Prostate gland (tissue), 2 donors: ENCODE results near the gene GPR61. TPM values are rescaled to one million over a fixed set of nuclear protein-coding genes. Genes with fewer than 3 reads are reported as not detected.
A peak's percentile ranks its signal among the peaks of the same experiment; 100 is the strongest.

Experiments
- DNase-seq: peaks from one replicate; pipeline ENCODE4 v3.0.0-alpha.2; 2019; ENCODE audit warnings: low spot score
- H3K27ac ChIP-seq, 2 donors: fragments of 200-600 bp; sonication (generic); 2 replicates each; pipeline ENCODE4 v1.5.1; 2017 to 2019
- H3K27me3 ChIP-seq: fragments of 200-600 bp; sonication (generic); replicated peaks from 2 replicates; pipeline ENCODE4 v1.5.1; 2019; ENCODE audit not compliant: insufficient read depth
- H3K36me3 ChIP-seq, 2 donors: fragments of 200-600 bp; sonication (generic); 1 replicate in 1 of 2; 2 replicates in 1 of 2; pipeline versions ENCODE4 v1.5.1 to v1.8.1; 2017 to 2019
- H3K4me1 ChIP-seq: fragments of 200-600 bp; sonication (generic); replicated peaks from 2 replicates; pipeline ENCODE4 v1.5.1; 2019
- H3K4me3 ChIP-seq, 2 donors: fragments of 200-600 bp; sonication (generic); 2 replicates each; pipeline ENCODE4 v1.5.1; 2017 to 2019
- H3K9me3 ChIP-seq: fragments of 200-600 bp; sonication (generic); 2 replicates; pipeline ENCODE4 v1.5.1; 2017
- CTCF ChIP-seq, 4 experiments: fragments of 200-600 bp in 2 of 4; fragments of 450-650 bp in 2 of 4; sonication (generic) in 2 of 4; IDR thresholded peaks; 1 replicate in 3 of 4; 2 replicates in 1 of 4; pipeline ENCODE4 v1.5.1; 2016 to 2019; ENCODE audit warnings: antibody characterized with exemption in 4 of 4, mild to moderate bottlenecking in 2 of 4, moderate library complexity in 2 of 4
- POLR2A ChIP-seq: fragments of 450-650 bp; IDR thresholded peaks from one replicate; pipeline ENCODE4 v1.6.1; 2016; ENCODE audit warnings: antibody characterized with exemption, mild to moderate bottlenecking
- POLR2AphosphoS5 ChIP-seq: sonication (generic); formaldehyde crosslinking; IDR thresholded peaks from one replicate; pipeline ENCODE4 v1.6.1; 2017; ENCODE audit warnings: antibody characterized with exemption
- WGBS: methylation state at CpG from one replicate; pipeline ENCODE4 v1.1.5; 2018; 5-methylcytosine and 5-hydroxymethylcytosine counted together
- intact Hi-C: fragments of 100-400 bp; cut with DNase I; formaldehyde crosslinking; loops from one replicate; pipeline ENCODE4 v1.14.2; 2022
- total RNA-seq, 2 donors: library from RNA; depleted of rRNA; stranded (reverse); fragments of >200 nt; gene quantifications; one replicate each; pipeline ENCODE4 v1.1.0, GENCODE V29; 2016

Gene GPR61
- total RNA-seq, 2 donors from 2014 or later = 1.2 TPM; not detected in 1

GRCh38 chr1:109502364-109502851 is 37.3 kb upstream of the GPR61 start:
- Histone ChIP-seq H3K36me3 (no peaks in the 10 kb centered on the region), H3K27me3 (no peaks in the 10 kb centered on the region), H3K27ac (no peak overlapping the region), H3K4me1 (no peaks in the 10 kb centered on the region), H3K9me3 (no peaks in the 10 kb centered on the region), H3K4me3 (no peak overlapping the region)
- no peak for TF ChIP-seq CTCF (IDR thresholded peaks at IDR 0.05)
- no peak for TF ChIP-seq POLR2AphosphoS5
- no peak for TF ChIP-seq POLR2A
- intact Hi-C loops = no loop called here
- 64% methylated on average over 3 of the region's 3 CpGs for WGBS
- DNase-seq = no peak

- peak overlapping the region in 1 of 2 donors; percentile 52 for H3K27ac ChIP-seq
- WGBS = 44% methylated on average over 5 of the region's 5 CpGs
These were observed 35.7 kb upstream of the GPR61 start for GRCh38 chr1:109503935-109504334.

GRCh38 chr1:109504974-109505373 is 34.7 kb upstream of the GPR61 start:
- DNase-seq = no peak
- Histone ChIP-seq H3K4me1 (no peaks in the 10 kb centered on the region), H3K27ac (no peak overlapping the region), H3K27me3 (no peaks in the 10 kb centered on the region), H3K4me3 (no peak overlapping the region), H3K36me3 (no peaks in the 10 kb centered on the region), H3K9me3 (no peaks in the 10 kb centered on the region)
- WGBS = 96% methylated on average over 1 of the region's 1 CpG
- TF ChIP-seq POLR2A (no peak), CTCF (IDR thresholded peaks at IDR 0.05) (no peak), POLR2AphosphoS5 (no peak)
- intact Hi-C loops = no loop called here

More at GRCh38 chr1:109503935-109504334, 35.7 kb upstream of the GPR61 start:
- Histone ChIP-seq H3K9me3 (no peaks in the 10 kb centered on the region), H3K27me3 (no peaks in the 10 kb centered on the region), H3K4me1 (no peaks in the 10 kb centered on the region), H3K36me3 (no peaks in the 10 kb centered on the region), H3K4me3 (no peak overlapping the region)
- no peak for DNase-seq
- TF ChIP-seq POLR2AphosphoS5 = no peak
- TF ChIP-seq CTCF (IDR thresholded peaks at IDR 0.05) = no peak
- TF ChIP-seq POLR2A = no peak
- intact Hi-C loops = no loop called here

- Histone ChIP-seq H3K4me3 (no peak overlapping the region), H3K27ac (no peak overlapping the region)
These were observed 31.4 kb upstream of the GPR61 start for GRCh38 chr1:109508001-109508872.

More at GRCh38 chr1:109508001-109508872, 31.4 kb upstream of the GPR61 start:
- no peak for DNase-seq
- H3K36me3 ChIP-seq = no peaks in the 10 kb centered on the region
- WGBS = 89% methylated on average over 25 of the region's 25 CpGs
- H3K4me1 ChIP-seq = no peaks in the 10 kb centered on the region
- no peaks in the 10 kb centered on the region for H3K9me3 ChIP-seq
- TF ChIP-seq POLR2AphosphoS5 = no peak
- TF ChIP-seq CTCF (IDR thresholded peaks at IDR 0.05) = no peak
- TF ChIP-seq POLR2A = no peak
- intact Hi-C loops = no loop called here
- no peaks in the 10 kb centered on the region for H3K27me3 ChIP-seq
